GM19467 (cell line): ENCODE measurements around the gene ARSB.
"Not testable (repeated sequence)": the region's sequence is repeated elsewhere in the genome, so short reads cannot be mapped to it uniquely, and the experiment has no call there.

ENCODE experiments used
- ATAC-seq: cut with Tn5 transposase; IDR thresholded peaks from one replicate; pipeline ENCODE4 v1.9.1; 2021; ENCODE audit warnings: mild to moderate bottlenecking, moderate library complexity; ENCODE audit not compliant: unreplicated experiment

Gene ARSB

DNA sequence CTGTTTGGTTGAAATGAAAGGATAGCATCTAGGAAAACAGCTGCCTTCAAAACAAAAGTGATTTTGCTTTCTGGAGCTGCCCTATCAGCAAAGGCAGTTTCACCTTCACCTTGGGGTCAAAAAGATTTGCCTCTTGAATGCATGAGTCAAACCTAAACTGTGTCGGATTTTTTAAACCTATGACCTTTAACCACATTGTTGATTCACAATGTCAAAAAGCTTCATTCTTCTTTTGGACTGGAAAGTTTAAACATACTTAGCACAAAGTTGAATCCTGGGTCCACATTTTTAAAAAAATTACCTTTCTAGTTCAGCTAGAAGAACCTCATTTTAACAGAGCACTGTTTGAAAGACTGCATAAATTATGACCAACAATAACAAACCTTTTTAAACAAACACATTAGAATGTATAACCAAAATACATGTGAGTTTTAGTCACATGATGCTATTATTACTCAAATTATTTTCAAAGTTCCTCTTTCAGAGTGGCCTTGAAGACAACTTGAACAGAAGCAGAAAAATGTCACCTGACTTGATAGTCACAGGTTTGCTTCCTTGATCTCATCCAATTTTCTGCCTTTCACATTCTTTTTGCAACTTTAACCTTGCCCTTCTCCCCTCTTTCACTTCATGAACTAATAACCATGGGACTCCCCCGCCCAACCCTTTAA is 226.8 kb downstream of the ARSB start:
- peak; percentile 55 for ATAC-seq

DNA sequence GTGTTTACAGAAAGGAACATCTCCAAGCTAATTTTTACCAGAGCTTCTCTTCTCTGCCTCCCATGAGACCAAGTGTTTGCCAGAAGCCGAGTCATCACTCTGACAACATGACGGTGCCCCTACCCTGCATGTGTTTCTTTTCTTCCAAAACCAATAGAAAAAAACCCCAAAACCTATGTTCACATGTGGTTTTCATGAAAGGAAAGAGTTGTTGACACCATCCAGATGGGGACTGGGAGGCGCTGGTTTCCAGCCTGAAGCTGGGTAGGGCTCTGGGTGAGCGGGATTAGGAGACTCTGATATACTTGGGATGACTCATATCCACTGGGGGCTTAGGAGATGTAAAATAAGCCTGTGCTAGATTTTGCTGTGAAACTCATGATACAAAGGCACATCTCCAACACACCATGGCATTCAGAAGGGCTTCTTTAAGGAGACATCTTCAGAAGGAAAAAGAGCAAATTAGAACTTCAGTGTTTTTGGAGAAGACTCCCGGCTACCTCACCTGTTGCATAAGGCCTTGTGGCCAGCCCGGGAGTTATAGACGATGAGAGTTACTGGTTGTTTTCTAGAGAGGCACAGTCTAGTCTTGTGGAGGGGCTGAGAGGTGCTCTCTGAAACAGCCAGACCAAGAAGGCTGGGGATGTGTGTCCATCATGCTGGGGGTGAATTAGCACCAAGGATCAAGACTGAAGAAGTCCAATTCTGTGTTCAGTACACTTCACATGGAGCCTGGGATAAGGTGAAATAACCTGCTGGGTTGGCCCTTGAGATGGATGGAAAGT is 227.6 kb downstream of the ARSB start:
- peak; percentile 41 for ATAC-seq

DNA sequence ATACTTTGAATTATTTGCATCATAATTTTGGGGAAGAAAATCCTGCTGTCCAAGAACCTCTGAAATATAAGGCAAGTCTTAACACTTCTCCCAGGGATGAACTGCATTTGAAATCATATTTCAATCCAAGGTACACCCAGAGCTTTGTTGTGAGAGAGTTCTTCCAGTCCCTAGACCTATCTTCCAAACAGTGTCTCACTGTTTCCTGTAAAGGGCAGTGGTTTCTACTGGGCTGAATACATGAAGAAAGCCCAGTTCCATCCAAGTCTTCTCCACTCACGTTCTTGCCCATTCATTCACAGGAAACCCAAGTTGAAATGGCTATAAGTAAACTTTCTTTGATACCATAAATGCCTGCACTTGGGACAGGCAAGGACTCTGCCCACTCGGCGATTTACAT is 228.3 kb downstream of the ARSB start:
- ATAC-seq, result no peak

DNA sequence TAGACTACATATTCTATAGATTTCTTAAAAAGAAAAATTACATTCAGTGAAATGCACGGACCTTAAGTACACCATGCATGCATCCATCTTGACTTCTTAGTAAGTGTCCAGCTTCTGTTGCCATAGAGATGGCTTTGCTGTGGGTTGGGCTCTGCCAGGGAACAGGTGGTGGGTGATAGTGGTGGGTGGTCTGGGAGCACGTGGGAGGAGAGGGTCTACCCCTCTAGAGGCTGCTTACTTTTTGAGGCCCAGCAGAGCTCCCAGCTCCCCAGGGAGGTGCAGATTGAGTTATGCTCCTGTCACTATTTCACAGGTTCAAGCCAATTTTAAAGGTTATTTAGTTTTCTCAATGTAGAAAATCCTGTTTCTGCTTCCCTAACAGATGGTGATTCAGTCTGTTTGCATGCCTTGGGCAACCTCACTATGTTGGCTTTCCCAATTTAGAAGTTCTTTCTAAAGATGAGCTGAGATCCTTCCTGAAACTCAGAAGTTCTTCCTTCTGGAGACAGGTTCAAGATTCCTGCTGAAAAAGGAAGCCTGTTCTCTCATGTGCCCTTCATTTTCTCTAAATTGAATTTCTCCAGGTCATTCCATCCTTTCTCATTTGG is 229.2 kb downstream of the ARSB start:
- ATAC-seq, result no peak

DNA sequence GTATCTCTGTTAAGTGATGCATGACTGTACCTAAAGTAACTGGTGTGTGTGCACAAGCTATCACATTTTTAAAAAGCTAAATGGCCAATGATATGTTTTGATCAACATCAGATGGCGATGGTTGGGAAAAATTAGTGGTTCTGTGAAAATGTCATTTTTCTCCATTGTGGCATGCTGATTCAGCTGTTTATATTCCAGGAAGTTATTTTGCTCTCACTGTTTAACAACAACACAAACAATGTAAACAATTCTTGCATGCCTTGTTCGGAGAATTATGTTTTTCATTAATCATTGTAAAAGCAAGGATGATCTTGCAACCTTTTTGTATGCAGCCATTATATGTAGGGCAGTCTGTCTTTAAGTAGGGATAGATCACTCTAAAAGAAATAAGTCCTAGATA is 230.5 kb downstream of the ARSB start:
- no peak for ATAC-seq

DNA sequence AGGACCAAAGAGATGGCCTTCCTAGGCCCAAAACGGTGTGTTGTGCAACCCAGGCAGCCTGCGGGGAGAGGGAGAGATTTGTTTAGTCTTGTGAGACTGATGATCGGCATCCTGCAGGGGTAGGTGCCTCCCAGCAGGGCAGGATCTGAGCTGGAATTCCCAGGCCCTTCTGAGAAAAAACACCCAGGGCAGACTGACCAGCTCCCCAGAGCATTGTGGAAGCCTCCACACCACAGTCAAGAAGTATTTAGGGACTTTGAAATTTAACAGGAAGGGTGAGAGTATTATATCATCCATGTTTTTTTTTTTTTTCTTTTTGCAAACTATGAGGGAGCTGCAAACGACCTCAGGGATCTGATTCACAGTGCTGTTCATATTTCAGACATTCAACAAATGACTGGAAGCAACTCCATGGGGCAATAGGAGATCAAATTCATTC is 232.0 kb downstream of the ARSB start:
- ATAC-seq, result no peak

DNA sequence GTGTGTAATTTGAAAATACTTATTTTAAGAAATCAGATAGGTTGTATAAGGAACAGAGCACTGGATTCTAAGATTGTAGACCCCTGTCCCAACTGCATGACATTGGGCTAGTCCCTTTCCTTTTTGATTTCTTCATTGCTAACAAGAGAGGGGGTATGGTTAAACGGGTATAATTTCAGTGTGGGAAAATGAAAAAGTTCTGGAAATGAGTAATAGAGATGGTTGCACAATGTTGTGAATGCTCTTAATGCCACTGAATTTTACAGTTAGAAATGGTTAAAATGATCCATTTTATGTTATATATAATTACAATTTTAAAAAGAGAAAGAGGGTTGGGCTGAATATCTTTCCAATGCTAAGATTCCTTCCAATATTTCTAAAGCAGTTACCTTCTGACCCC is 233.2 kb downstream of the ARSB start:
- no peak for ATAC-seq

DNA sequence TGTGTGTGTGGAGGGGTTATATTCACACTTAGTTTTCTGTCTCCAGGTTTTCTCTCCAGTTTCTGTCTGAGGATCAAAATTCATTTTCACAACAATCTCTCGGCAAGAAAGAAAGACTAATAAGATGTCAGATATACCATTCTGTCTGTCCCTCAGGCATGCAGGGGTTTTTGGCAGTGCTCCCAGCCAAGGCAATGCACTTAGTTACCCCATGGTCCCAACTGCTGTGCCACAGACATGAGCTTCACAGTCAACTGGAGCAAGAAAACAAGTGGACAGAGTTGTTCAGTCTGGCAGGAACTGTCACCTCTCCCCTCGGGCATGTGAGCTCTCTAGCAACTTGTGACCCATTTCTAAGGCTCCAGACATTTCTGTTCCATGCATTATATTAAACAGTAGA is 234.8 kb downstream of the ARSB start:
- no peak for ATAC-seq

DNA sequence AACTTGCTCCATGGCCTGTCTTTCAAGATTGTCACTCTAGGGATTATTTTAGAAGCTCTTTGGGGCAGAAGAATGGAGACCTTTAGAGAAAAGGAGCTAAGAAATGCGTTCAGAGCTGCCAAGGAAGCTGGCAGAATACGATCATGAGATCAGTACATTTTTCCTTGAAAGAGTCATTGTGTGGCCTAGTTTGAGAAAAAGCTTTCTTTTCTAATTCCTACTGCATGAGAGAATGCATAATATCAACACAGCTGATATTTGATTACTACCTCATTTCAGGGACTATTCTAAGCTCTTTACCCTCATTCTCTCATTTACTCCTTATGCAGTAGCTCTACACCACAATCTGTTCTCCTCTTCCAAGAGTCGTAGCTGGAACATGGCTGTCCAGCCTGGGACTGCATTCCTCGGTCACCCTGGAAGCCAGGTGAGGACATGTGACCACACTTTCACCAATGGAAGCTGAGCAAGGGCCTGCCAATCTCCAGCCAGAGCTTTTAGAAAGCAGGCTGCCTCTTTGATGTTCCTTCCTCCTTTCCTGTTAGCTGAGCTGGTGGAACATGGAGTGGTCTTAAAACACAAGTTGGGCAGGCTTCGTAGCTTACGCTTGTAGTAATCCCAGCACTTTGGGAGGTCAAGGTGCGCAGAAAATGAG is 237.3 kb downstream of the ARSB start:
- no peak for ATAC-seq

DNA sequence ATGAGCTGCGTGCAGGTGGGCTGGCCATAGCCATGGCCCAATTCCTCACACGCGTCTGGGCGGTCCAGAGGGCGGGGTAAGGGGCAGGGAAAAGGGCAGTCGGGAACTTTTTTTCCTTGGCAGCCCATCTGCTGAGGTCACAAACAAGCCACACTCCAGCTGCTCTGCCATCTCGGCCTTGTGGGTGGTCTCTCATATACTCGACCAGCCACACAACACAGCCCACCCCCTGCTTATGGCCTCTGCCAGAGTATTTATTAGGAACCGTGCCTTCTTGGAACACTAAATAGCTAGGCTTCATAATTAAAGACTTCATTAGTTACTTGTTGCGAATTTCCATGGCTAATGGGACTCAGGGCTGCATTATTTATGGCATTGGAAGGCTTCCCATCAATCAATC is 238.1 kb downstream of the ARSB start:
- no peak for ATAC-seq

DNA sequence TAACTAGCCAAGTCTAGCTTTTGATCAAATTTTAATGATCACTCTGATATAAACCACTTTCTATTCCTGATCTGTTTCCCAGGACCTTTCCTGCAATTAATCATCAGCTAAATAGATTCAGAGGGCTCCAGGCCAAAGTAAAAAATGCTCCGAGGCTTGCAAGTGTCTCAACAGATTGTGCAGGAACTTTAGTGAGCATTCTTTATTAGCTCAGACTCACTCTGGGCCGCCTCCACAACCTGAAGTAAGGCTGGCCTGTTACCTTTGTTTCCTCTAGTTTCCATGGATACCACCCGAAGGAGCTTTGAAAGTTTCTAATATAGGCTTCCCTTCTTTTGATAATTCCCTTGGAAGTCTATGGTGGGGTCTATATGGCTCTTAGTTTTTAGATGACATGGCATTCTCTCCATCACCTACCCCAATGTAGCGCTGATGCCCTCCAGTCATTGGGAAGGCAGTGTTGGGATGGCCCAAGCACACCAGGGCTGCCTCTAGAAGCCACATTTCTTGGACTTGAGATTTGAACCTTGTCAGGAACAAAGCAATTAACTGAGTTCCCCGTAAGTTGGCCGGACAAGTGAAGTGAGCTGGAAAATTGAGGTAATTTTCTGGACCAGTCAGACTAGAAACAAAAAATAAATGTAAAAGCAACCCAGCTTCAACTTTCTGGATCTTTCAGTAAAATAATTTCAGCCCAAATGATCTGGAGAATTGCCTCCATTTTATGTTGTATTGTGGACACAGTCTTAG is 238.9 kb downstream of the ARSB start:
- ATAC-seq, result no peak

DNA sequence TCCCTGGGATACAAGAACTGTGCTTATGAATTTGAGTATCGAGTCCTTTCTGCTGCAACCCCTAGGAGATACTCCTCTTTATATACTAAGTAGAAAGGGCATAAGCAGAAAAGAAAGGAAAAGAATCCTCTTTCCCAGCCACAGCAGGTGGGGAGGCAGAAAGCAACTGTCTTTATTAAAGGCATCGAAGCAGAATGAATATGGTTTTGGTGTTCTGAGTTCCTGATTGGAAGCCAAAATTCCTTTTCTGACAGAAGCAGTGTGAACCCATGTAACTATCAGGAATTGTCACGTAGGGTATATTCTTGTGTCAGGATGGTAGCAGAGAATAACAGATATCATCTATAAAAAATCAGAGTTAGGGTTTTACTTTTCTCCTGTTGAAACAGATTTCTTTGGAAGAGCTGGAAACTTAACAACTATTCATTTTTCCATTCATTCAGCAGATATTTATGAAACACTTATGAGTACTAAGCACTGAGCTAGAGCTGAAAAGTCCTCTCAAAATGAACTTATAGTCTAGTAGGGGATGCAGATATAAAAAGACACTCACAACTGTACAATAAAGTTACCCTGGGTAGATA is 240.1 kb downstream of the ARSB start:
- ATAC-seq, result no peak

DNA sequence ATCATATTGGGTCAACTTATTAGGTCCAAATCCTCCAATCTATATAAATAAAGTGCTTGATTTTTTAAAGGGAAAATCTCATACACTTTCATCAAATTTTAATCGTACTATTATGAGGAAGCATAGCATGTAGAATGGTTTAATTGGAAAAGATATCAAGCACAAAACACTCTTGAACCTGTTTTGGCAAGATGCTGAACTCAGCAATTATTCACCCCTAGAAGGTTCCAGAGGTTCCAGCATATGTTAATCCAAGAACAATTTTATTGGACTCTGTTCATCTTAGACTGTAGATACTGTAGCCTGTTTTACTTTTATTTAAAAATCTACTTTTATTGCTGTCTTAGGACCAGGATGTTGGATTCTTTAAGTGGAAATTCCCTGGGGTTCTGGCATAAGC is 244.1 kb downstream of the ARSB start:
- ATAC-seq, result no peak

DNA sequence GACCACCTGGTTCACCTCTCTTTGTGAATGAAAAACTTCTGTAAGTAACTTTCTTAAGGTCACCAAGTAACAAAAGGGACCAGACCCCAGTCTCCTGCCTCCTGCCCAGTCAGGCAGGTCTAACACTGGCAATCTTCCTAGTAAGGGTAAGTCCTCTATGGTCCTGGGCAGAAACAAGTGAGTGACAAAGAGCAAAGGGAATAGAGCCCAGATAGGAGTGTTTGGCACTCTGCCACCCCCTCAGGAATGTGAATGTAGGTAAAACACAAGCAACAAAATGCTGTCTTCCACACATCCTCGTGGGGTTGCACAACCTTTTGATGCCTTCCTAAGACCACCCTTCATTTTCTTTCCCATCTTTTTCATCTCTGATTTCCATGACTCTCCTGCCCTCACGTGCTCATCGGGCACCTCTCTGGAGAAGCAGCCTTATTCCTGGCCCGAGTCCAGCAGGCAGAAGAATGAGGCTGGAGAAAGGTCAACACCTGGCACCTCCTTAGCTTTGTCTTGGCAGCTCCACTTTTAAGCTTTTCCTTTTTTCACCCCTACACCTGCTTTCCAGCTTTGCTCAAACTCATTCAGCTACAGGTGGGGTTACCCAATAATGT is 246.3 kb downstream of the ARSB start:
- ATAC-seq, result no peak

DNA sequence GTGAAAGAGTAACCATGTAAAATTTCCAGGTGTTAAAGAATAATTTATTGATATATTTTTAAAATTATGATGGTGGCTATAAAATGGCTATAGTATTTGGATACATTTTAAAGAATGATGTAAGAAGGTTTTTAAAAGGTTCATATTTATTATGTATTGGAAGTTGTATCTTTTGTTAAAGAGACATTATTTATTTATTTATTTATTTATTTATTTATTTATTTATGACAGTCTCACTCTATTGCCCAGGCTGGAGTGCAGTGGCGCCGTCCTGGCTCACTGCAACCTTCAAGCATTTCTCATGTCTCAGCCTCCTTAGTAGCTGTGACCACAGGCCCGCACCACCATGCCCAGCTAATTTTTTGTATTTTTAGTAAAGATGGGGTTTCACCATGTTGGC is 247.0 kb downstream of the ARSB start:
- ATAC-seq, result no peak

DNA sequence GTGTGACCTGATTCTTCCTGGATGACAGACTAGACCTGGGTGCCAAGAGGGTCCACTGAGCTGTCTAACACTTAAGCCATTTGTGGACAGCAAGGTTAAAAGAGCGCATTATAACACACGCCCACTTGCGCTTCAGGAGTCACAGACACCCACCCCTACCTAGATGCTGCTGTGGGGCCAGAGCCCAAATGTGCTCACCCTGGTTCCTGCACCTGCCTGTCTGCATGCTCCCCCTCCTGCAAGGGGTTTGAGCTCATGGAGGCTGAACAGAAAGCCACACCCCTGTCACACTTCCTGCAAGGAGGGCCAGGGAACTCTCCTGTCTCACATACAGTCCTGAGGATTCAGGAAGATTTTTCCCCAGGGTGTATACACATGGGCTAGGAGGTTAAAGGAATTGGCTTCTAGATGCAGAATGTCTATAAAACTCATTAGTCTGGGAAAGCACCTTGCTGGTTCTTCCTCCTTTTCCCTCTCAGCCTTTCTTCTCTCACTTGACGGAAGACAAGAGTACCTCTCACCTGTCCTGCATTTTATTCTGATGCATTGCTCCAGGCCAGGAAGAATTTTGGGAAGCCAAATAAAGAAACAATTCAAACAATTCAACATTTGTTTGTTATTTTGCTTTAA is 249.2 kb downstream of the ARSB start:
- ATAC-seq, result no peak

DNA sequence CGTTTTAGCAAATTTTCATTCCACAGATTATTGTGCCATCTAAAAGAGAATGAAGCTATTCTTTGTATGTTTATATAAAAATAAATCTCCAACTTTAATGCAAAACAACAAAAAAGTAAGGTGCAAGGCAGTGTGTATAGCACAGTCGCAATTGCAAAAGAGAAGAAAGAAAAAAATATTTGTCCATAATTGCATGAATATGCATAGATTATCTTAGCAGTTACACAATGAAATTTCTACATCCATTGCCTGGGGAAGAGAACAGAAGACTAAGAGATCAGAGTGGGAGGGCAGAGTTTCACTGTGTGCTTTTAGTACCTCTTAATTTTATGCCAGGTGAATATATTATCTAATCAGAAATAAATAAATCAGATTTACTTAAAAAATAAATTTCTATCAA is 250.2 kb downstream of the ARSB start:
- no peak for ATAC-seq

DNA sequence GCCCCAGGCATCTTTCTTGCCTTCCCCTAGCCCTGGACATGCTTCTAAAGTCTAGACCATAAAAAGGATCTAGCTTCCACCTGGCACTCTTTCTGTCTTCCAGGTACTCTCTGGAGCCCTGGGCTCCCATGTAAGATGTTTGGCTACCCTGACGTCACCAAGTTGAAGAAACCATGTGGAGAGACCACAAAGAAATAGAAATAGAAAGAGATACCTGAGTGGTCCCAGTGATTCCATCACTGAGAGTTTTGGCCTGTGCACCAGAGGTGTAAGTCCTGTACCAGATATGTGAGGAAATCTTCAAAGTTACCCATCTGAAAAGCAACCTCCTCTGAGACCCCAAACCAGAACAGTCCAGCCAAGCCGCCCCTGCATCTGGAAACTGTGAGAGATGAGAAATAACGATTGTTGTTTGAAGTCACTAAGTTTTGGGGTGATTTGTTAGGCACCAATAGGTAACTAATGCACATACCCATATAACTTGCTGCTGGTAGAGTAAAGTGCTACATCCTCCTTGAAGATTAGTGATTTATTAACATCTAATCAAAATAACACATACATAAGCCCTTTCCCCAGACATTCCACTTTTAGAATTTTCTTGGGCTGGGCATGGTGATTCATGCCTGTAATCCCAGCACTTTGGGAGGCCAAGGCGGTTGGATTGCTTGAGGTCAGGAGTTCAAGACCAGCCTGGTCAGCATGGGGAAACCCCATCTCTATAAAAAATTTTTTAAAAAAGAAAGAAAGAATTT is 250.8 kb downstream of the ARSB start:
- no peak for ATAC-seq

DNA sequence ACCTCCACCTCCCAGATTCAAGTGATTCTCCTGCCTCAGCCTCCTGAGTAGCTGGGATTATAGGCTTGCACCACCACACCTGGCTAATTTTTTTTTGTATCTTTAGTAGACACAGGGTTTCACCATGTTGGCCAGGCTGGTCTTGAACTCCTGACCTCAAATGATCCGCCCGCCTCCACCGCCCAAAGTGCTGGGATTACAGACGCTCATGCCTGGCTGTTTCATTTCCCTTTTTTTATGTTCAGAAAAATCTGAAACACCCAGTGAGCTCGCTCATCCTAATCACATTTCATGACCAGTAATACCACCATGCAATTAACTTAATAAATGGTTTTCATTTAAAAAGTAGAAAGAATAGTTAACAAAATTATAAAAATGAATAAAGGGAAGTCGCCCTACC is 252.4 kb downstream of the ARSB start:
- ATAC-seq, result not testable (repeated sequence)
